Measurements from ENCODE around the gene TBC1D32. TPM values are rescaled to one million over a fixed set of nuclear protein-coding genes. Genes with fewer than 3 reads are reported as not detected.

TBC1D32 gene
- 10.0 and 12.1 TPM in 2 replicates for total RNA-seq

GRCh38 chr6:121334299-121335086 is at the start of gene TBC1D32:
Gene TBC1D32, minus strand, starts transcription at chr6:121334480. Its CDS starts 50 bp downstream, at chr6:121334430.

Other genes with a start within 250 kb of the TBC1D32 start
- 416 and 896 TPM in 2 replicates for gene GJA1, start 101.2 kb upstream of the TBC1D32 start, total RNA-seq